ENCODE measurements around the gene SLC25A6.

GRCh38 chrX:1393871-1394615 lies 2.1 kb upstream of the SLC25A6 start:
- no peak for TF ChIP-seq CTCF (IDR thresholded peaks at IDR 0.05)
- TF ChIP-seq POLR2A (IDR thresholded peaks at IDR 0.05) = no peak
- TF ChIP-seq EP300 (IDR thresholded peaks at IDR 0.05) = no peak

Data from tibial nerve (tissue), 4 donors.